GM12878 (cell line): ENCODE data around the gene YWHAG. TPM values are rescaled to one million over a fixed set of nuclear protein-coding genes. Genes with fewer than 3 reads are reported as not detected.

Source experiments
- ATAC-seq: fragments of 200-7000 bp; cut with Tn5 transposase; 3 replicates; pipeline ENCODE4 v1.9.1; 2020; ENCODE audit warnings: mild to moderate bottlenecking, moderate library complexity
- BruUV-seq: library from RNA; stranded (reverse); fragments of 400-500 nt; replicated peaks from 2 replicates; lab custom pipeline; 2021; lab: Mats Ljungman, UMichigan
- CTCF ChIA-PET: fragments of 300-600 bp; sonication (Branson Sonifier 250); formaldehyde crosslinking; extraction: SDS; loops from one replicate; lab custom pipeline; 2021; ENCODE audit warnings: inconsistent platforms; lab: Yijun Ruan, JAX
- POLR2A ChIA-PET: fragments of 350-600 bp; formaldehyde crosslinking; extraction: SDS; loops from one replicate; lab custom pipeline; 2021; ENCODE audit warnings: inconsistent platforms; lab: Charles Lee
- RAD21 ChIA-PET: fragments of 300-600 bp; sonication (Branson Sonifier 250); formaldehyde crosslinking; loops from one replicate; lab custom pipeline; 2023; ENCODE audit warnings: antibody characterized with exemption; ENCODE audit not compliant: unreplicated experiment; lab: Charles Lee
- SMC1A ChIA-PET: fragments of 300-600 bp; sonication (Branson Sonifier 250); formaldehyde crosslinking; loops from one replicate; lab custom pipeline; 2023; ENCODE audit not compliant: unreplicated experiment, uncharacterized antibody; lab: Charles Lee
- DNase-seq: peaks from one replicate; pipeline ENCODE4 v3.0.0-alpha.2; 2011; ENCODE audit warnings: low read depth, low spot score
- FAIRE-seq: peaks from 3 replicates; lab custom pipeline; 2011; peaks lifted over from hg19 to GRCh38; lab: Jason Lieb, UNC
- H2AFZ ChIP-seq: 2 replicates; pipeline ENCODE4 v1.6.0; 2011; ENCODE audit warnings: low read depth, low read length, control low read depth; ENCODE audit not compliant: control insufficient read depth
- H3K27ac ChIP-seq: 2 replicates; pipeline ENCODE4 v1.5.1; 2011; ENCODE audit warnings: control low read depth; ENCODE audit not compliant: control insufficient read depth, insufficient read depth
- H3K27me3 ChIP-seq, 2 experiments: replicated peaks in 1 of 2; 2 replicates each; pipeline versions ENCODE4 v1.6.0 to v1.6.1; 2011; ENCODE audit warnings: low read length in 1 of 2; ENCODE audit not compliant: control insufficient read depth in 2 of 2, insufficient read depth in 2 of 2
- H3K36me3 ChIP-seq, 2 experiments: 2 replicates each; pipeline ENCODE4 v1.5.1; 2011; ENCODE audit warnings: low read length in 1 of 2; ENCODE audit not compliant: control insufficient read depth in 2 of 2, insufficient read depth in 2 of 2
- H3K4me1 ChIP-seq: 2 replicates; pipeline ENCODE4 v1.6.1; 2011; ENCODE audit warnings: mild to moderate bottlenecking, low read length, moderate library complexity, mixed read lengths; ENCODE audit not compliant: control insufficient read depth, insufficient read depth
- H3K4me2 ChIP-seq: 2 replicates; pipeline ENCODE4 v1.6.0; 2011; ENCODE audit warnings: control low read depth; ENCODE audit not compliant: control insufficient read depth, insufficient read depth
- H3K4me3 ChIP-seq: fragments of 200-600 bp; sonication (generic); 2 replicates; pipeline ENCODE4 v1.5.1; 2016
- H3K79me2 ChIP-seq: 2 replicates; pipeline ENCODE4 v1.6.0; 2011; ENCODE audit warnings: low read length; ENCODE audit not compliant: control insufficient read depth, insufficient read depth
- H3K9ac ChIP-seq: 2 replicates; pipeline ENCODE4 v1.8.0; 2011; ENCODE audit warnings: low read length, control low read depth, mixed read lengths; ENCODE audit not compliant: control insufficient read depth, insufficient read depth
- H3K9me3 ChIP-seq: replicated peaks from 3 replicates; pipeline ENCODE4 v1.5.1; 2011; ENCODE audit warnings: mild to moderate bottlenecking, low read length; ENCODE audit not compliant: control insufficient read depth, insufficient read depth
- H4K20me1 ChIP-seq: 2 replicates; pipeline ENCODE4 v1.6.0; 2011; ENCODE audit not compliant: control insufficient read depth, insufficient read depth
- ELK1 ChIP-seq: IDR thresholded peaks from 2 replicates; pipeline ENCODE4 v1.6.1; 2012; ENCODE audit warnings: low read depth, low read length, improper control_type of control experiment
- MTA2 ChIP-seq: fragments of 450-650 bp; IDR thresholded peaks from 2 replicates; pipeline ENCODE4 v1.6.1; 2016; ENCODE audit warnings: low read depth, mild to moderate bottlenecking, moderate library complexity
- MTA3 ChIP-seq: IDR thresholded peaks from 2 replicates; pipeline ENCODE4 v1.6.1; 2012; ENCODE audit warnings: low read length, inconsistent platforms, borderline replicate concordance
- RELA ChIP-seq: fragments of 450-650 bp; IDR thresholded peaks from 2 replicates; pipeline ENCODE4 v1.8.0; 2014; ENCODE audit warnings: borderline replicate concordance; ENCODE audit not compliant: partially characterized antibody
- SP1 ChIP-seq: IDR thresholded peaks from one replicate; pipeline ENCODE4 v1.6.1; 2011; ENCODE audit warnings: low read depth, low read length
- ZBTB11 ChIP-seq: fragments of 450-650 bp; formaldehyde crosslinking; IDR thresholded peaks from 2 replicates; pipeline ENCODE4 v1.5.0; 2022; ENCODE audit warnings: mild to moderate bottlenecking, missing genetic modification characterization
- ZBTB4 ChIP-seq: fragments of 450-650 bp; formaldehyde crosslinking; IDR thresholded peaks from 2 replicates; pipeline ENCODE4 v1.4.0; 2022; ENCODE audit warnings: mild to moderate bottlenecking, moderate library complexity
- ZNF687 ChIP-seq: fragments of 450-650 bp; IDR thresholded peaks from 2 replicates; pipeline ENCODE4 v1.6.1; 2017; ENCODE audit warnings: mild to moderate bottlenecking, moderate library complexity
- WGBS: methylation state at CpG from one replicate; pipeline ENCODE4 v1.1.6; 2016; ENCODE audit warnings: low lambda C conversion rate; ENCODE audit not compliant: insufficient replicate concordance, insufficient coverage; ENCODE audit errors: missing lambda C conversion rate; 5-methylcytosine and 5-hydroxymethylcytosine counted together
- in situ Hi-C: fragments of 300-500 bp; cut with MboI; formaldehyde crosslinking; loops from 9 replicates; pipeline ENCODE4 v1.14.3; 2018; ENCODE audit warnings: mixed read lengths
- intact Hi-C: fragments of 100-400 bp; cut with micrococcal nuclease; formaldehyde crosslinking; loops from one replicate; pipeline ENCODE4 v1.14.2; 2022; ENCODE audit not compliant: unreplicated experiment
- polyA plus RNA-seq, 11 experiments: library from polyadenylated mRNA; depleted of rRNA in 4 of 11; unstranded in 6 of 11; stranded (reverse) in 5 of 11; fragments of >200 nt; fragmentation: Nextera tagmentation in 4 of 11; fragmentation: Illumina TruSeq in 1 of 11; extraction: Ambion mirVana in 4 of 11; extraction: Trizol in 1 of 11; gene quantifications; 1 replicate in 1 of 11; 2 replicates in 10 of 11; pipeline versions ENCODE4 v1.2.1 to v1.2.3, GENCODE V29; 2011 to 2016; ENCODE audit warnings: inconsistent platforms in 2 of 11, missing spikeins in 2 of 11, low read depth in 1 of 11
- total RNA-seq, 4 experiments: library from RNA; depleted of rRNA in 3 of 4; stranded (reverse); fragments of >200 nt in 3 of 4; fragmentation: Illumina TruSeq in 1 of 4; extraction: Trizol in 1 of 4; gene quantifications; 2 replicates each; pipeline versions ENCODE4 v1.2.1 to v1.2.3, GENCODE V29; 2013 to 2021

YWHAG gene
- total and polyA plus RNA-seq, 10 of the 15 experiments (the other 5 are each of a cell fraction or from before 2014, with no cell fraction given): 20.2 to 157 (median 41.3) TPM

GRCh38 chr7:76302347-76303201, 56.2 kb downstream of the YWHAG start, which contains the start of gene HSPB1:
TSS of gene HSPB1 (plus strand) at chr7:76302673. CDS start at chr7:76302713, 40 bp downstream.
- BruUV-seq: TSS peak; percentile 89
- in situ Hi-C loops: no loop called here
- POLR2A ChIA-PET: interaction anchor here (1.0 to 2.1 kb wide), 6 partner anchors 10 to 57 kb away, joined by 3 to 11 read pairs (median 4); partner anchors contain the start of gene YWHAG
- TF ChIP-seq RELA (no peak), SP1 (peak; percentile 40), MTA3 (no peak; the same call in 1 of the 2 replicates), ZNF687 (peak; percentile 77; the same call in 1 of the 2 replicates), MTA2 (no peak), ZBTB11 (CRISPR knock-in tag) (no peak), ELK1 (no peak), ZBTB4 (no peak)

More at GRCh38 chr7:76302347-76303201, 56.2 kb downstream of the YWHAG start, which contains the start of gene HSPB1:
- Histone ChIP-seq H3K9ac (peak within 1 kb of the TSS; percentile 75), H3K4me2 (peak within 1 kb of the TSS; percentile 86), H3K79me2 (peaks cover 1% of the 10 kb centered on the region; the same call in 1 of the 2 replicates), H3K4me3 (peak within 1 kb of the TSS; percentile 95), H2AFZ (peak within 1 kb of the TSS; percentile 81), H4K20me1 (no peaks in the 10 kb centered on the region), H3K4me1 (peaks cover 3% of the 10 kb centered on the region), H3K36me3 (no peaks in the 10 kb centered on the region; a peak in 1 of 4 replicates), H3K9me3 (no peaks in the 10 kb centered on the region), H3K27ac (peak within 1 kb of the TSS; percentile 54; the same call in 1 of the 2 replicates), H3K27me3 (no peaks in the 10 kb centered on the region)
- peak; percentile 60 for DNase-seq
- peak; percentile 78 for FAIRE-seq
- peak; percentile 84 for ATAC-seq
- 1% methylated on average over 63 of the region's 75 CpGs for WGBS
- ChIA-PET RAD21 (interaction anchor here (0.9 to 2.4 kb wide), 4 partner anchors 11 to 17 kb away, joined by 3 to 11 read pairs (median 5); no protein-coding TSS in a partner anchor), SMC1A (interaction anchor here (0.9 to 2.0 kb wide), 4 partner anchors 10 to 16 kb away, joined by 4 to 9 read pairs (median 6); no protein-coding TSS in a partner anchor), CTCF (interaction anchor here (1.1 to 4.1 kb wide), 4 partner anchors 11 to 13 kb away, joined by 4 to 25 read pairs (median 7); no protein-coding TSS in a partner anchor)
- intact Hi-C loops: no loop called here
